ENCODE measurements around the gene C19orf73. TPM values are rescaled to one million over a fixed set of nuclear protein-coding genes. Genes with fewer than 3 reads are reported as not detected.

C19orf73 gene
- total and polyA plus RNA-seq, 9 of the 15 experiments (the other 6 are each of a cell fraction or from before 2014, with no cell fraction given), result 0.08 to 7.4 (median 1.4) TPM

DNA sequence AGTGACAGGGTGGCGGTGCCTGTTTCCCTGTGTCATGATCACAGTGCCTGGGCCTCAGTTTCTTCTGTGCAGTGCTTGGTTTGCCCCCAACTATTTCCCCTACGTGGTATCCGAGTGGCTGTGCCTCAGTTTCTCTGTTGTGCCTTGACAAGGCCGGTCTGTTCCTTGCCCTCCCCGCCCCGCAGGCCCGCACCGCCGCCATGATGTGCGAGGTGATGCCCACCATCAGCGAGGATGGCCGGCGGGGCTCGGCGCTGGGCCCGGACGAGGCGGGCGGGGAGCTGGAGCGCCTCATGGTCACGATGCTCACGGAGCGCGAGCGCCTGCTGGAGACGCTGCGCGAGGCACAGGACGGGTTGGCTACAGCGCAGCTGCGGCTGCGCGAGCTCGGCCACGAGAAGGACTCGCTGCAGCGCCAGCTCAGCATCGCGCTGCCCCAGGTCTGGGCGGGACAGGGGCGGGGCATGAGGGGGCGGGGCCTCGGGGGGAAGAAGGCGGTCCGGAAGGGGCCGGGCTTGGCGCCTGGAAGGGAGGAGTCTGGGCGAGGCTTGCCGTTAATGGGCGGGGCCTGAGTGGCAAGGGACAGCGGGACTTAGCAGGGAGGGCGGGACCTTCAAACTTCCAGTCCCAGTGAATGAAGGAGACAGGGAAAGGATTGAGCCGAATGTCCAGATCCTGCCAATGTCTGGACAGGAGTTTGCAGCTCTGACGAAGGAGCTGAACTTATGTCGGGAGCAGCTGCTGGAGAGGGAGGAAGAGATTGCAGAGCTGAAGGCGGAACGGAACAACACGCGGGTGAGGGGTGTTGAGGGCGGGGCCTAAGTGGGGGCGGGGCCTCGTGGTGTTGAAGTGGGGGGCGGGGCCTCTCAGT is 9.0 kb upstream of the C19orf73 start (continued):
- TF ChIP-seq FOXA3 (CRISPR knock-in tag; conservative IDR thresholded peaks at IDR 0.05 in 1 of 2, IDR thresholded peaks at IDR 0.05 in 1 of 2), result 0 out of 4 replicates have a peak, but pooled peaks of 1 of the 2 experiments have one; percentile 46
- peak in 1 of 2 experiments; percentile 84; a peak in 2 of 4 replicates for TF ChIP-seq SRF (CRISPR knock-in tag; IDR thresholded peaks at IDR 0.05)
- TF ChIP-seq FOXP1 (CRISPR knock-in tag; IDR thresholded peaks at IDR 0.05), result peak; percentile 97
- TF ChIP-seq NFYB (IDR thresholded peaks at IDR 0.05; ENCODE audit: extremely low read depth, insufficient read length), result no peak
- TF ChIP-seq, protein P1, sequence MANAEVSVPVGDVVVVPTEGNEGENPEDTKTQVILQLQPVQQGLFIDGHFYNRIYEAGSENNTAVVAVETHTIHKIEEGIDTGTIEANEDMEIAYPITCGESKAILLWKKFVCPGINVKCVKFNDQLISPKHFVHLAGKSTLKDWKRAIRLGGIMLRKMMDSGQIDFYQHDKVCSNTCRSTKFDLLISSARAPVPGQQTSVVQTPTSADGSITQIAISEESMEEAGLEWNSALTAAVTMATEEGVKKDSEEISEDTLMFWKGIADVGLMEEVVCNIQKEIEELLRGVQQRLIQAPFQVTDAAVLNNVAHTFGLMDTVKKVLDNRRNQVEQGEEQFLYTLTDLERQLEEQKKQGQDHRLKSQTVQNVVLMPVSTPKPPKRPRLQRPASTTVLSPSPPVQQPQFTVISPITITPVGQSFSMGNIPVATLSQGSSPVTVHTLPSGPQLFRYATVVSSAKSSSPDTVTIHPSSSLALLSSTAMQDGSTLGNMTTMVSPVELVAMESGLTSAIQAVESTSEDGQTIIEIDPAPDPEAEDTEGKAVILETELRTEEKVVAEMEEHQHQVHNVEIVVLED (CRISPR knock-in tag; IDR thresholded peaks at IDR 0.05), result peak; percentile 75
- TF ChIP-seq, protein P2, sequence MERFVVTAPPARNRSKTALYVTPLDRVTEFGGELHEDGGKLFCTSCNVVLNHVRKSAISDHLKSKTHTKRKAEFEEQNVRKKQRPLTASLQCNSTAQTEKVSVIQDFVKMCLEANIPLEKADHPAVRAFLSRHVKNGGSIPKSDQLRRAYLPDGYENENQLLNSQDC (CRISPR knock-in tag; IDR thresholded peaks at IDR 0.05), result no peak
- TF ChIP-seq, protein P3, sequence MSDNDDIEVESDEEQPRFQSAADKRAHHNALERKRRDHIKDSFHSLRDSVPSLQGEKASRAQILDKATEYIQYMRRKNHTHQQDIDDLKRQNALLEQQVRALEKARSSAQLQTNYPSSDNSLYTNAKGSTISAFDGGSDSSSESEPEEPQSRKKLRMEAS (CRISPR knock-in tag; IDR thresholded peaks at IDR 0.05), result peak; percentile 99
- peak; percentile 10; the same call in 1 of the 2 replicates for TF ChIP-seq MXI1 (IDR thresholded peaks at IDR 0.05; ENCODE audit: low read depth, low read length)
- TF ChIP-seq NR3C1 (CRISPR knock-in tag; IDR thresholded peaks at IDR 0.05), result peak; percentile 91; the same call in 1 of the 2 replicates
- no peak for TF ChIP-seq ZSCAN32 (CRISPR knock-in tag; IDR thresholded peaks at IDR 0.05)
- TF ChIP-seq PML (IDR thresholded peaks at IDR 0.05; ENCODE audit: low read length), result no peak
- peak; percentile 45; the same call in 1 of the 2 replicates for TF ChIP-seq GATAD2A (IDR thresholded peaks at IDR 0.05)
- TF ChIP-seq NRF1 (conservative IDR thresholded peaks at IDR 0.05 in 1 of 2, IDR thresholded peaks at IDR 0.05 in 1 of 2), result peak; percentile 95 to 96
- TF ChIP-seq SRSF9 (IDR thresholded peaks at IDR 0.05; ENCODE audit: borderline replicate concordance, low read depth, low read length), result no peak
- TF ChIP-seq, protein P4, sequence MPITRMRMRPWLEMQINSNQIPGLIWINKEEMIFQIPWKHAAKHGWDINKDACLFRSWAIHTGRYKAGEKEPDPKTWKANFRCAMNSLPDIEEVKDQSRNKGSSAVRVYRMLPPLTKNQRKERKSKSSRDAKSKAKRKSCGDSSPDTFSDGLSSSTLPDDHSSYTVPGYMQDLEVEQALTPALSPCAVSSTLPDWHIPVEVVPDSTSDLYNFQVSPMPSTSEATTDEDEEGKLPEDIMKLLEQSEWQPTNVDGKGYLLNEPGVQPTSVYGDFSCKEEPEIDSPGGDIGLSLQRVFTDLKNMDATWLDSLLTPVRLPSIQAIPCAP (CRISPR knock-in tag; IDR thresholded peaks at IDR 0.05; ENCODE audit: borderline replicate concordance), result no peak
- TF ChIP-seq ETV5 (CRISPR knock-in tag; IDR thresholded peaks at IDR 0.05; ENCODE audit: low read depth), result peak; percentile 80
- TF ChIP-seq GTF2F1 (IDR thresholded peaks at IDR 0.05; ENCODE audit: low read depth, low read length), result 0 out of 2 replicates have a peak, but pooled peaks have one; percentile 15
- TF ChIP-seq RAD51 (IDR thresholded peaks at IDR 0.05; ENCODE audit: borderline replicate concordance, low read depth), result 0 out of 2 replicates have a peak, but pooled peaks have one; percentile 17
- TF ChIP-seq ESRRA (IDR thresholded peaks at IDR 0.05; ENCODE audit: borderline replicate concordance, low read depth), result no peak
- TF ChIP-seq GTF2E2 (tag; IDR thresholded peaks at IDR 0.05), result no peak
- TF ChIP-seq ZNF121 (CRISPR knock-in tag; conservative IDR thresholded peaks at IDR 0.05), result no peak
- no peak for TF ChIP-seq CBX2 (IDR thresholded peaks at IDR 0.05; ENCODE audit: insufficient read depth, low read length, poor library complexity, severe bottlenecking)

Data from K562 (cell line).